ENCODE data around the gene DIO1.

- TF ChIP-seq CTCF (IDR thresholded peaks at IDR 0.05; ENCODE audit: low read length) (no peak), EZH2 (IDR thresholded peaks at IDR 0.05; ENCODE audit: borderline replicate concordance, low read length) (no peak)
These were observed 51.1 kb downstream of the DIO1 start for GRCh38 chr1:53945183-53945432.

Measured in OCI-LY1 (cell line).